ENCODE data around the gene SEC11A. TPM values are rescaled to one million over a fixed set of nuclear protein-coding genes. Genes with fewer than 3 reads are reported as not detected.

The SEC11A gene
- total RNA-seq, 1 donor from 2014 or later: 168 TPM

GRCh38 chr15:84653910-84654688, 61.8 kb downstream of the SEC11A start, which contains the start of gene WDR73:
WDR73 (minus strand) TSS chr15:84654283; CDS start chr15:84654274, 9 bp downstream.
- Histone ChIP-seq H3K4me3 (peak within 1 kb of the TSS; percentile 95), H3K27me3 (no peaks in the 10 kb centered on the region), H3K4me1 (peaks cover 46% of the 10 kb centered on the region), H3K9me3 (no peaks in the 10 kb centered on the region), H3K36me3 (peaks cover 39% of the 10 kb centered on the region), H3K27ac (peak within 1 kb of the TSS; percentile 92)
- TF ChIP-seq CTCF (IDR thresholded peaks at IDR 0.05): no peak
- DNase-seq (peak; percentile 98), ATAC-seq (peak; percentile 90)
- intact Hi-C loops (cut with DNase I): no loop called here

GRCh38 chr15:84653584-84653909, 62.4 kb downstream of the SEC11A start:
- intact Hi-C loops (cut with DNase I): no loop called here
- H3K27ac ChIP-seq: peak overlapping the region; percentile 92
- DNase-seq: no peak

GRCh38 chr15:84649706-84650105, 66.2 kb downstream of the SEC11A start:
- Histone ChIP-seq H3K4me3 (no peak overlapping the region), H3K27me3 (no peaks in the 10 kb centered on the region), H3K9me3 (no peaks in the 10 kb centered on the region), H3K27ac (peak overlapping the region; percentile 0), H3K4me1 (peaks cover 31% of the 10 kb centered on the region), H3K36me3 (peaks cover 81% of the 10 kb centered on the region)
- no peak for TF ChIP-seq CTCF (IDR thresholded peaks at IDR 0.05)
- ATAC-seq: no peak
- intact Hi-C loops (cut with DNase I): no loop called here
- no peak for DNase-seq

More at GRCh38 chr15:84653584-84653909, 62.4 kb downstream of the SEC11A start:
- no peaks in the 10 kb centered on the region for H3K9me3 ChIP-seq
- peaks cover 44% of the 10 kb centered on the region for H3K36me3 ChIP-seq
- peaks cover 46% of the 10 kb centered on the region for H3K4me1 ChIP-seq
- ATAC-seq: no peak
- H3K27me3 ChIP-seq: no peaks in the 10 kb centered on the region
- H3K4me3 ChIP-seq: peak overlapping the region; percentile 95
- TF ChIP-seq CTCF (IDR thresholded peaks at IDR 0.05): no peak

- Histone ChIP-seq H3K4me1 (peaks cover 30% of the 10 kb centered on the region), H3K27ac (no peak overlapping the region), H3K27me3 (no peaks in the 10 kb centered on the region), H3K36me3 (peaks cover 90% of the 10 kb centered on the region), H3K9me3 (no peaks in the 10 kb centered on the region), H3K4me3 (no peak overlapping the region)
- ATAC-seq: peak; percentile 81
- peak; percentile 86 for DNase-seq
- intact Hi-C loops (cut with DNase I): no loop called here
- no peak for TF ChIP-seq CTCF (IDR thresholded peaks at IDR 0.05)
These were observed 67.4 kb downstream of the SEC11A start for GRCh38 chr15:84648539-84648938.

GRCh38 chr15:84647726-84648125, 68.2 kb downstream of the SEC11A start:
- Histone ChIP-seq H3K27ac (no peak overlapping the region), H3K4me1 (peaks cover 22% of the 10 kb centered on the region), H3K9me3 (no peaks in the 10 kb centered on the region), H3K4me3 (no peak overlapping the region), H3K27me3 (no peaks in the 10 kb centered on the region), H3K36me3 (peaks cover 94% of the 10 kb centered on the region)
- TF ChIP-seq CTCF (IDR thresholded peaks at IDR 0.05): no peak
- no peak for ATAC-seq
- intact Hi-C loops (cut with DNase I): no loop called here
- DNase-seq: no peak
